ENCODE results near the gene TARS1. TPM values are rescaled to one million over a fixed set of nuclear protein-coding genes. Genes with fewer than 3 reads are reported as not detected.

The TARS1 gene
- total and polyA plus RNA-seq, 5 donors, result 61.7 to 85.0 (median 74.5) TPM

GRCh38 chr5:33488558-33489355 lies 48.0 kb downstream of the TARS1 start:
- no peaks in the 10 kb centered on the region for H3K9me3 ChIP-seq (ENCODE audit: control insufficient read depth, low read length)
- no peak overlapping the region for H3K27ac ChIP-seq (ENCODE audit: low read length)
- no peaks in the 10 kb centered on the region for H3K4me1 ChIP-seq (ENCODE audit: control insufficient read depth, insufficient read depth, low read length)
- ATAC-seq (no peak), DNase-seq (no peak)
- intact Hi-C loops (cut with DNase I), result no loop called here
- no peaks in the 10 kb centered on the region for H3K27me3 ChIP-seq (ENCODE audit: control insufficient read depth, insufficient read depth)
- H3K4me3 ChIP-seq (ENCODE audit: low read length), result no peak overlapping the region
- WGBS, result 94% methylated on average over 19 of the region's 19 CpGs

- Histone ChIP-seq H3K4me3 (ENCODE audit: low read length) (no peak overlapping the region), H3K27me3 (ENCODE audit: control insufficient read depth, insufficient read depth) (no peaks in the 10 kb centered on the region), H3K9me3 (ENCODE audit: control insufficient read depth, low read length) (no peaks in the 10 kb centered on the region), H3K4me1 (ENCODE audit: control insufficient read depth, insufficient read depth, low read length) (no peaks in the 10 kb centered on the region), H3K27ac (ENCODE audit: low read length) (no peak overlapping the region)
- WGBS, result 94% methylated on average over 6 of the region's 6 CpGs
- intact Hi-C loops (cut with DNase I), result no loop called here
- ATAC-seq (no peak), DNase-seq (no peak)
Measured at GRCh38 chr5:33489481-33490067, 48.8 kb downstream of the TARS1 start.

- 76% methylated on average over 1 of the region's 1 CpG for WGBS
- no peaks in the 10 kb centered on the region for H3K27me3 ChIP-seq (ENCODE audit: control insufficient read depth, insufficient read depth)
- H3K4me1 ChIP-seq (ENCODE audit: control insufficient read depth, insufficient read depth, low read length), result no peaks in the 10 kb centered on the region
- DNase-seq, result no peak
- ATAC-seq, result no peak
- no peaks in the 10 kb centered on the region for H3K9me3 ChIP-seq (ENCODE audit: control insufficient read depth, low read length)
- no peak overlapping the region for H3K4me3 ChIP-seq (ENCODE audit: low read length)
- no peak overlapping the region for H3K27ac ChIP-seq (ENCODE audit: low read length)
- intact Hi-C loops (cut with DNase I), result no loop called here
Measured at GRCh38 chr5:33490071-33490665, 49.4 kb downstream of the TARS1 start.

- no peaks in the 10 kb centered on the region for H3K27me3 ChIP-seq (ENCODE audit: control insufficient read depth, insufficient read depth)
- no peaks in the 10 kb centered on the region for H3K4me1 ChIP-seq (ENCODE audit: control insufficient read depth, insufficient read depth, low read length)
- no peaks in the 10 kb centered on the region for H3K9me3 ChIP-seq (ENCODE audit: control insufficient read depth, low read length)
- intact Hi-C loops (cut with DNase I), result no loop called here
- ATAC-seq (no peak), DNase-seq (no peak)
- no peak overlapping the region for H3K4me3 ChIP-seq (ENCODE audit: low read length)
- H3K27ac ChIP-seq (ENCODE audit: low read length), result no peak overlapping the region
Measured at GRCh38 chr5:33491941-33492340, 51.2 kb downstream of the TARS1 start.

- H3K9me3 ChIP-seq (ENCODE audit: control insufficient read depth, low read length), result no peaks in the 10 kb centered on the region
- no peak overlapping the region for H3K27ac ChIP-seq (ENCODE audit: low read length)
- no peak overlapping the region for H3K4me3 ChIP-seq (ENCODE audit: low read length)
- DNase-seq, result no peak
- H3K4me1 ChIP-seq (ENCODE audit: control insufficient read depth, insufficient read depth, low read length), result no peaks in the 10 kb centered on the region
- H3K27me3 ChIP-seq (ENCODE audit: control insufficient read depth, insufficient read depth), result no peaks in the 10 kb centered on the region
- intact Hi-C loops (cut with DNase I), result no loop called here
- WGBS, result 25% methylated on average over 1 of the region's 1 CpG
- ATAC-seq, result no peak
Measured at GRCh38 chr5:33494466-33494865, 53.7 kb downstream of the TARS1 start.

- WGBS, result 92% methylated on average over 4 of the region's 4 CpGs
- ATAC-seq (no peak), DNase-seq (no peak)
- H3K9me3 ChIP-seq (ENCODE audit: control insufficient read depth, low read length), result no peaks in the 10 kb centered on the region
- intact Hi-C loops (cut with DNase I), result no loop called here
- peaks cover 2% of the 10 kb centered on the region for H3K4me1 ChIP-seq (ENCODE audit: control insufficient read depth, insufficient read depth, low read length)
- H3K27me3 ChIP-seq (ENCODE audit: control insufficient read depth, insufficient read depth), result no peaks in the 10 kb centered on the region
- no peak overlapping the region for H3K4me3 ChIP-seq (ENCODE audit: low read length)
- no peak overlapping the region for H3K27ac ChIP-seq (ENCODE audit: low read length)
Measured at GRCh38 chr5:33501260-33501659, 60.5 kb downstream of the TARS1 start.

- WGBS, result 90% methylated on average over 27 of the region's 27 CpGs
- no peaks in the 10 kb centered on the region for H3K27me3 ChIP-seq (ENCODE audit: control insufficient read depth, insufficient read depth)
- intact Hi-C loops (cut with DNase I), result no loop called here
- H3K4me3 ChIP-seq (ENCODE audit: low read length), result no peak overlapping the region
- H3K4me1 ChIP-seq (ENCODE audit: control insufficient read depth, insufficient read depth, low read length), result peaks cover 2% of the 10 kb centered on the region
- no peak for ATAC-seq
- H3K9me3 ChIP-seq (ENCODE audit: control insufficient read depth, low read length), result no peaks in the 10 kb centered on the region
- H3K27ac ChIP-seq (ENCODE audit: low read length), result no peak overlapping the region
- peak in 1 of 3 donors; percentile 52 for DNase-seq
Measured at GRCh38 chr5:33501899-33502298, 61.1 kb downstream of the TARS1 start.

GRCh38 chr5:33504570-33504969 lies 63.8 kb downstream of the TARS1 start:
- no peak overlapping the region for H3K27ac ChIP-seq (ENCODE audit: low read length)
- H3K4me3 ChIP-seq (ENCODE audit: low read length), result no peak overlapping the region
- no peaks in the 10 kb centered on the region for H3K27me3 ChIP-seq (ENCODE audit: control insufficient read depth, insufficient read depth)
- DNase-seq (no peak), ATAC-seq (no peak)
- peaks cover 3% of the 10 kb centered on the region for H3K9me3 ChIP-seq (ENCODE audit: control insufficient read depth, low read length)
- peaks cover 2% of the 10 kb centered on the region for H3K4me1 ChIP-seq (ENCODE audit: control insufficient read depth, insufficient read depth, low read length)
- intact Hi-C loops (cut with DNase I), result no loop called here
- WGBS, result 73% methylated on average over 3 of the region's 3 CpGs

GRCh38 chr5:33507426-33507825 lies 66.7 kb downstream of the TARS1 start:
- Histone ChIP-seq H3K4me1 (ENCODE audit: control insufficient read depth, insufficient read depth, low read length) (peaks cover 2% of the 10 kb centered on the region), H3K27ac (ENCODE audit: low read length) (no peak overlapping the region), H3K4me3 (ENCODE audit: low read length) (no peak overlapping the region), H3K9me3 (ENCODE audit: control insufficient read depth, low read length) (peaks cover 3% of the 10 kb centered on the region), H3K27me3 (ENCODE audit: control insufficient read depth, insufficient read depth) (no peaks in the 10 kb centered on the region)
- WGBS, result 89% methylated on average over 4 of the region's 4 CpGs
- intact Hi-C loops (cut with DNase I), result no loop called here
- DNase-seq (no peak), ATAC-seq (no peak)

GRCh38 chr5:33509036-33509435 lies 68.3 kb downstream of the TARS1 start:
- ATAC-seq (no peak), DNase-seq (no peak)
- Histone ChIP-seq H3K4me3 (ENCODE audit: low read length) (no peak overlapping the region), H3K27ac (ENCODE audit: low read length) (no peak overlapping the region), H3K27me3 (ENCODE audit: control insufficient read depth, insufficient read depth) (no peaks in the 10 kb centered on the region), H3K9me3 (ENCODE audit: control insufficient read depth, low read length) (peaks cover 3% of the 10 kb centered on the region), H3K4me1 (ENCODE audit: control insufficient read depth, insufficient read depth, low read length) (no peaks in the 10 kb centered on the region)
- intact Hi-C loops (cut with DNase I), result no loop called here
- 68% methylated on average over 3 of the region's 3 CpGs for WGBS

- H3K4me1 ChIP-seq (ENCODE audit: control insufficient read depth, insufficient read depth, low read length), result no peaks in the 10 kb centered on the region
- 81% methylated on average over 3 of the region's 3 CpGs for WGBS
- no peak overlapping the region for H3K27ac ChIP-seq (ENCODE audit: low read length)
- no peaks in the 10 kb centered on the region for H3K27me3 ChIP-seq (ENCODE audit: control insufficient read depth, insufficient read depth)
- DNase-seq, result no peak
- ATAC-seq, result peak in 1 of 2 donors; percentile 47
- peaks cover 3% of the 10 kb centered on the region for H3K9me3 ChIP-seq (ENCODE audit: control insufficient read depth, low read length)
- intact Hi-C loops (cut with DNase I), result no loop called here
- no peak overlapping the region for H3K4me3 ChIP-seq (ENCODE audit: low read length)
Measured at GRCh38 chr5:33513462-33514185, 72.9 kb downstream of the TARS1 start.
